Measurements from ENCODE around the gene TNFAIP8L3.

DNA sequence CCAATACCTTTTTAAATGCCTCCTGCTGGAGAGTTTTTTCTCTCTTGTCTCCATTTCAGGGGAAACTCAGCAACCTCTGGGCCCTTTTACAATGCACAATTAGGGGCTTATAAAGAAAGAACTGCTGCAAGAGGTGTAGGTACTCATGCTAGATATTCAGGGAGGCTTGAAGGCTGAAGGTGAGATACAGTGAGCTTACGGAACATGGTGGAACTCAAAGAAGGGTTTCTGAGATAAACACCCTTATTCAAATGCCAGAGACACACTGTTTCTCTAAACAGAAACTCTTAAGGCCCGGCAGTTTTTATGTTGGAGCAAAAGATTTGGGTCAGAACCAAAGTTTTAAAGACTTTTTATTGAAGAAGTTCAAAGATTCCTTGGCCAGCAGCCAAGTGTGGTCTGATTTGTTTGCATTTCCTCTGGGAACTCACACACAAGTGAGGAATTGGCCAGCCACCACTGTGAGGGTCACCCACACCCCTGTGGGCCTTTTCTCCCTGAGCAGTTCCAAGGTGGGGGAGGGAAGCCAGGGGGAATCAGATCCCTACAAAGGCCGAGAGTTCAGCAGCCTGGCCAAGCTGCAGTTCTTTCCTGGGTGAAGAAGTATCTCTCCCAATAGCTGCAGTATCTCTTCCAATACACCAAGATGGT lies 47.8 kb downstream of the TNFAIP8L3 start:
- TF ChIP-seq, protein P1, sequence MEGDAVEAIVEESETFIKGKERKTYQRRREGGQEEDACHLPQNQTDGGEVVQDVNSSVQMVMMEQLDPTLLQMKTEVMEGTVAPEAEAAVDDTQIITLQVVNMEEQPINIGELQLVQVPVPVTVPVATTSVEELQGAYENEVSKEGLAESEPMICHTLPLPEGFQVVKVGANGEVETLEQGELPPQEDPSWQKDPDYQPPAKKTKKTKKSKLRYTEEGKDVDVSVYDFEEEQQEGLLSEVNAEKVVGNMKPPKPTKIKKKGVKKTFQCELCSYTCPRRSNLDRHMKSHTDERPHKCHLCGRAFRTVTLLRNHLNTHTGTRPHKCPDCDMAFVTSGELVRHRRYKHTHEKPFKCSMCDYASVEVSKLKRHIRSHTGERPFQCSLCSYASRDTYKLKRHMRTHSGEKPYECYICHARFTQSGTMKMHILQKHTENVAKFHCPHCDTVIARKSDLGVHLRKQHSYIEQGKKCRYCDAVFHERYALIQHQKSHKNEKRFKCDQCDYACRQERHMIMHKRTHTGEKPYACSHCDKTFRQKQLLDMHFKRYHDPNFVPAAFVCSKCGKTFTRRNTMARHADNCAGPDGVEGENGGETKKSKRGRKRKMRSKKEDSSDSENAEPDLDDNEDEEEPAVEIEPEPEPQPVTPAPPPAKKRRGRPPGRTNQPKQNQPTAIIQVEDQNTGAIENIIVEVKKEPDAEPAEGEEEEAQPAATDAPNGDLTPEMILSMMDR (IDR thresholded peaks at IDR 0.05), result no peak
- no peak for TF ChIP-seq POLR2A (IDR thresholded peaks at IDR 0.05)
